ENCODE results near the gene ACTR1B.
"Not testable (repeated sequence)": the region's sequence is repeated elsewhere in the genome, so short reads cannot be mapped to it uniquely, and the experiment has no call there.

ACTR1B gene

DNA sequence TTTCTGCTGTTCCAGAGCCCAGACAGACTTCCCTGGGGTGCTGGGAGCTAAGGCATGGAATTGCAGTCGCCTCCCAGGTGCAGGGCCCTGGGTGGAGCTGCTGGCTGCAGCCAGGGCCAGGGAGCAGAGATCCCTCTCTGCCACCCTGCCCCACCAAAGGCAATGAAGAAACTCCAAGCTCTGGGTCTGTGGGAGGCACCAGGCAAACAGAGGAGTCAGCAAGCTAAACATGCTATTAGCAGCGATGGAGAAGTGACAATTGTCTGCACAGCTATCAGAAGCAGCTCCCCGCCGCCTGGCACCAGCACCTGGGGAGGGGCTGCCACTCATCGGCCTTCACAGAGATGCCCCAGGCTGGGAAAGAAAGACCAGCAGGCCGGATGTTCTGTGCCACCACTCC, 45.9 kb downstream of the ACTR1B start:
- H3K36me3 ChIP-seq (ENCODE audit: insufficient read depth, low read length), result no peaks in the 10 kb centered on the region
- H3K4me3 ChIP-seq, result no peak overlapping the region
- H3K9me3 ChIP-seq (ENCODE audit: low read depth, low read length), result no peaks in the 10 kb centered on the region
- H3K27ac ChIP-seq, result no peak overlapping the region
- no peak for TF ChIP-seq EZH2 (IDR thresholded peaks at IDR 0.05)
- TF ChIP-seq FOXP2 (optimal IDR thresholded peaks at IDR 0.05; ENCODE audit: control extremely low read depth, extremely low read length, insufficient read depth), result no peak
- no peak for TF ChIP-seq POLR2AphosphoS5 (IDR thresholded peaks at IDR 0.05; ENCODE audit: borderline replicate concordance, low read depth, low read length)
- no peak overlapping the region for H3K9ac ChIP-seq (ENCODE audit: insufficient read length)
- DNase-seq (ENCODE audit: low read depth, low spot score), result no peak

DNA sequence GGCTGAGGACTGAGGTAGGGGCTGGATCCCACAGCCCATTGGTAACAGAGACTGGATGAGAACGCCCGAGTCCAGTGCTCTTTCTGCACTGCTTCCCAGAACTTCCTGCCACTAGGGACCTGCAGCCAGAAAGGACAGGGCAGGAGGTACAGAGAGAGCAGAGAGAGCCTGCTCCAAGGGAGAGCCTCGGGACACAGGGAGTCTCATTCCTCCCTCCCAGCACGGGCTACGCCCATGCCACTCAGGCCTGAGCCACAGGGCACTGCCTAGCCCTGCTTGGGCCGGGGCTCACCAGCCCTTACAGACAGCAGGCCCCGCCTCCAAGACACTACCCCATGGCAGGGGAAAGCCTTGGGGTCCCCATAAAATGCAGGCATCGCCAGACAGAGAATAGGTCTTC, 48.1 kb downstream of the ACTR1B start:
- H3K36me3 ChIP-seq (ENCODE audit: insufficient read depth, low read length); H3K4me3 ChIP-seq; H3K27ac ChIP-seq; H3K9ac ChIP-seq (ENCODE audit: insufficient read length); DNase-seq (ENCODE audit: low read depth, low spot score); H3K9me3 ChIP-seq (ENCODE audit: low read depth, low read length): not testable (repeated sequence)

DNA sequence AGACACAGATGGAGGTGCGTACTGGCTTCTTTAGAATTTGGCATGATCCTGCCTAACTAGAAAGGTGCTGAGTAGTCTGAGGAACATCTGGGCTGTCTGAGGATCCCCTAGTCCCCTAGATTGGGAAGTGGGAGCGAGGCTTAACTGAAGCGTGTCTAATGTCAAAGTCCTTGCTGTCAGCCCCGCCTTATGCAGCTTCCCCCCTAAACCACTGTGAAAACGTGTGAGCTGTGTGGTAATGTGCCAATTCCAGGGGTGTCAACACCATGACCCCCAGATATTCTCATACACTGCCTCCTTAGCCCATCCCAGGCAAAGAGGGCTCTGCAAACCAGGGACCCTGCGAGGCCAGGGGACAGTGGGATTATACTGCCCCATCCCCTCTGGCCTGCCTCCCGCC, 51.9 kb downstream of the ACTR1B start:
- DNase-seq (ENCODE audit: low read depth, low spot score); H3K9ac ChIP-seq (ENCODE audit: insufficient read length); H3K9me3 ChIP-seq (ENCODE audit: low read depth, low read length); H3K27ac ChIP-seq; H3K36me3 ChIP-seq (ENCODE audit: insufficient read depth, low read length); H3K4me3 ChIP-seq: not testable (repeated sequence)

DNA sequence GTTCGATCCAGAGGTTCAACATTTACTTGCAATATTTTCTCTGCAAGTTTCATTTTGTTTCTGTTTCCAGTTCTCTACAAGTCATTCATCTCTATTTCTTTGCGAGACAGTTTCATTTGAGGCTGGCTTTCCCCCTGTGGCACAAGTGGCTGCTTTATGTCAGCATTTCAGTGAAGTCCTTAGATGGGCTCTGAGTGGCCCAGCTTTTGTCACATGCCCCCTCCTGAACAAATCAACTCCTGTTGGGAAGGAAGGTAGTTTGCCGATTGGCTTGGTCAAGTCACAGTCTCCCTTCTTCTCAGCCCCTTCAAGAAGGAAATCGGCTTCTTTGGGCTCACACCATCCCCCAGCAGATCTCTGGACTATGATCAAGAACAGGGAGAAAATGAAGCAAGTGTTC, 55.1 kb downstream of the ACTR1B start:
- H3K4me3 ChIP-seq; H3K9ac ChIP-seq (ENCODE audit: insufficient read length); H3K27ac ChIP-seq; H3K36me3 ChIP-seq (ENCODE audit: insufficient read depth, low read length); H3K9me3 ChIP-seq (ENCODE audit: low read depth, low read length); DNase-seq (ENCODE audit: low read depth, low spot score): not testable (repeated sequence)
